Esophagus muscularis mucosa (tissue), 4 donors: Measurements from ENCODE around the gene GLI3. TPM values are rescaled to one million over a fixed set of nuclear protein-coding genes. Genes with fewer than 3 reads are reported as not detected.
A peak's percentile ranks its signal among the peaks of the same experiment; 100 is the strongest.

Experiments used
- DNase-seq: peaks from one replicate; pipeline ENCODE4 v3.0.0-alpha.2; 2017; ENCODE audit errors: extremely low spot score
- H3K27ac ChIP-seq, 4 donors: fragments of 200-600 bp; sonication (generic); replicated peaks in 1 of 4; 1 replicate in 3 of 4; 2 replicates in 1 of 4; pipeline ENCODE4 v1.5.1; 2016 to 2019; ENCODE audit warnings: mild to moderate bottlenecking in 1 of 4
- H3K27me3 ChIP-seq, 4 donors: fragments of 200-600 bp; sonication (generic); one replicate each; pipeline versions ENCODE4 v1.5.1 to v1.6.0; 2016 to 2019
- H3K36me3 ChIP-seq, 4 donors: fragments of 200-600 bp; sonication (generic); one replicate each; pipeline ENCODE4 v1.5.1; 2016 to 2019
- H3K4me1 ChIP-seq, 4 donors: fragments of 200-600 bp; sonication (generic); one replicate each; pipeline ENCODE4 v1.5.1; 2016 to 2019
- H3K4me3 ChIP-seq, 4 donors: fragments of 200-600 bp; sonication (generic); 1 replicate in 2 of 4; 2 replicates in 2 of 4; pipeline ENCODE4 v1.5.1; 2016 to 2019; ENCODE audit warnings: mild to moderate bottlenecking in 4 of 4, moderate library complexity in 1 of 4
- H3K9me3 ChIP-seq, 4 donors: fragments of 200-600 bp; sonication (generic); 1 replicate in 3 of 4; 2 replicates in 1 of 4; pipeline ENCODE4 v1.5.1; 2016 to 2019
- CTCF ChIP-seq, 3 experiments: fragments of 200-600 bp in 2 of 3; fragments of 450-650 bp in 1 of 3; sonication (generic) in 2 of 3; IDR thresholded peaks; one replicate each; pipeline ENCODE4 v1.5.1; 2017 to 2019; ENCODE audit warnings: antibody characterized with exemption in 3 of 3, mild to moderate bottlenecking in 2 of 3, moderate library complexity in 1 of 3
- EP300 ChIP-seq: sonication (generic); formaldehyde crosslinking; IDR thresholded peaks from one replicate; pipeline ENCODE4 v1.6.1; 2017; ENCODE audit warnings: antibody characterized with exemption
- POLR2A ChIP-seq: fragments of 450-650 bp; IDR thresholded peaks from one replicate; pipeline ENCODE4 v1.6.1; 2017; ENCODE audit warnings: antibody characterized with exemption, moderate library complexity, mild to moderate bottlenecking, low read depth
- POLR2AphosphoS5 ChIP-seq, 2 donors: sonication (generic); formaldehyde crosslinking; IDR thresholded peaks; one replicate each; pipeline ENCODE4 v1.6.1; 2017; ENCODE audit warnings: antibody characterized with exemption in 2 of 2
- WGBS: methylation state at CpG from one replicate; pipeline ENCODE4 v1.1.5; 2018; 5-methylcytosine and 5-hydroxymethylcytosine counted together
- intact Hi-C: fragments of 100-400 bp; cut with DNase I; formaldehyde crosslinking; loops from one replicate; pipeline ENCODE4 v1.15.1; 2023
- total RNA-seq, 4 donors: library from RNA; depleted of rRNA; stranded (reverse); fragments of >200 nt; gene quantifications; one replicate each; pipeline versions ENCODE4 v1.1.0 to v1.2.1, GENCODE V29; 2016

Gene GLI3
- total RNA-seq, 4 donors from 2014 or later, result 11.7 to 17.8 (median 13.3) TPM

GRCh38 chr7:42049761-42050160 lies 187.2 kb downstream of the GLI3 start:
- Histone ChIP-seq H3K9me3 (no peaks in the 10 kb centered on the region), H3K27ac (no peak overlapping the region), H3K27me3 (no peaks in the 10 kb centered on the region), H3K36me3 (peaks cover 0 to 33% (median 14%) of the 10 kb centered on the region in 4 donors), H3K4me3 (no peak overlapping the region), H3K4me1 (no peaks in the 10 kb centered on the region)
- TF ChIP-seq POLR2A, result no peak
- TF ChIP-seq POLR2AphosphoS5 (IDR thresholded peaks at IDR 0.05), result no peak
- TF ChIP-seq CTCF (IDR thresholded peaks at IDR 0.05), result no peak
- no peak for TF ChIP-seq EP300
- no peak for DNase-seq
- WGBS, result 90% methylated on average over 5 of the region's 5 CpGs
- intact Hi-C loops, result no loop called here

- TF ChIP-seq POLR2A (no peak), POLR2AphosphoS5 (IDR thresholded peaks at IDR 0.05) (no peak), EP300 (no peak), CTCF (IDR thresholded peaks at IDR 0.05) (no peak)
- H3K36me3 ChIP-seq, result peaks cover 0 to 46% (median 14%) of the 10 kb centered on the region in 4 donors
- DNase-seq, result no peak
- H3K4me3 ChIP-seq, result no peak overlapping the region
- no peak overlapping the region for H3K27ac ChIP-seq
- no peaks in the 10 kb centered on the region for H3K4me1 ChIP-seq
- intact Hi-C loops, result no loop called here
- WGBS, result 70% methylated on average over 3 of the region's 3 CpGs
- no peaks in the 10 kb centered on the region for H3K27me3 ChIP-seq
- no peaks in the 10 kb centered on the region for H3K9me3 ChIP-seq
Observed at GRCh38 chr7:42046483-42046882, 190.5 kb downstream of the GLI3 start.

- DNase-seq, result no peak
- TF ChIP-seq CTCF (IDR thresholded peaks at IDR 0.05), result no peak
- Histone ChIP-seq H3K27me3 (no peaks in the 10 kb centered on the region), H3K4me1 (peaks cover 0 to 1% (median 0%) of the 10 kb centered on the region in 4 donors), H3K36me3 (peaks cover 0 to 46% (median 14%) of the 10 kb centered on the region in 4 donors), H3K27ac (no peak overlapping the region), H3K9me3 (no peaks in the 10 kb centered on the region), H3K4me3 (no peak overlapping the region)
- 86% methylated on average over 4 of the region's 4 CpGs for WGBS
- intact Hi-C loops, result no loop called here
Observed at GRCh38 chr7:42045961-42046360, 191.0 kb downstream of the GLI3 start.

- Histone ChIP-seq H3K4me3 (no peak overlapping the region), H3K27me3 (no peaks in the 10 kb centered on the region), H3K4me1 (peaks cover 0 to 11% (median 2%) of the 10 kb centered on the region in 4 donors), H3K27ac (no peak overlapping the region), H3K36me3 (peaks cover 5 to 56% (median 16%) of the 10 kb centered on the region in 4 donors), H3K9me3 (no peaks in the 10 kb centered on the region)
- TF ChIP-seq POLR2A, result no peak
- TF ChIP-seq EP300, result no peak
- TF ChIP-seq POLR2AphosphoS5 (IDR thresholded peaks at IDR 0.05), result no peak
- TF ChIP-seq CTCF (IDR thresholded peaks at IDR 0.05), result no peak
- intact Hi-C loops, result no loop called here
- 77% methylated on average over 8 of the region's 8 CpGs for WGBS
- no peak for DNase-seq
Observed at GRCh38 chr7:42039921-42040320, 197.1 kb downstream of the GLI3 start.

GRCh38 chr7:42035210-42035609 lies 201.8 kb downstream of the GLI3 start:
- no peak for DNase-seq
- whole genome bisulfite sequencing, result 51% methylated on average over 3 of the region's 3 CpGs
- peaks cover 5 to 52% (median 14%) of the 10 kb centered on the region in 4 donors for H3K36me3 ChIP-seq
- no peaks in the 10 kb centered on the region for H3K27me3 ChIP-seq
- H3K4me1 ChIP-seq, result peaks cover 0 to 4% (median under 1%) of the 10 kb centered on the region in 4 donors
- H3K9me3 ChIP-seq, result no peaks in the 10 kb centered on the region
- peak overlapping the region in 1 of 4 donors; percentile 11 for H3K27ac ChIP-seq
- TF ChIP-seq POLR2A (no peak), POLR2AphosphoS5 (IDR thresholded peaks at IDR 0.05) (peak; percentile 26)
- H3K4me3 ChIP-seq, result no peak overlapping the region
- intact Hi-C loops, result no loop called here
